ENCODE data around the gene GLB1L2. TPM values are rescaled to one million over a fixed set of nuclear protein-coding genes. Genes with fewer than 3 reads are reported as not detected.

The GLB1L2 gene
- total RNA-seq, 1 experiment from 2014 or later = 27.1 TPM

- no peaks in the 10 kb centered on the region for H3K9me2 ChIP-seq (ENCODE audit: insufficient read depth)
- TF ChIP-seq POLR2A (IDR thresholded peaks at IDR 0.05; ENCODE audit: borderline replicate concordance, extremely low read depth, insufficient read depth, insufficient read length) = no peak
- TF ChIP-seq ZNF274 (IDR thresholded peaks at IDR 0.05; ENCODE audit: low read depth, low read length) = no peak
- TF ChIP-seq YY1 (IDR thresholded peaks at IDR 0.05; ENCODE audit: extremely low read depth, insufficient replicate concordance, low read depth, low read length) = no peak
- TF ChIP-seq, protein P1, sequence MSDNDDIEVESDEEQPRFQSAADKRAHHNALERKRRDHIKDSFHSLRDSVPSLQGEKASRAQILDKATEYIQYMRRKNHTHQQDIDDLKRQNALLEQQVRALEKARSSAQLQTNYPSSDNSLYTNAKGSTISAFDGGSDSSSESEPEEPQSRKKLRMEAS (IDR thresholded peaks at IDR 0.05) = no peak
- TF ChIP-seq ZBTB33 (IDR thresholded peaks at IDR 0.05; ENCODE audit: extremely low read depth, insufficient replicate concordance, low read length) = no peak
- TF ChIP-seq EGR1 (IDR thresholded peaks at IDR 0.05; ENCODE audit: low read depth) = no peak
- no peak for TF ChIP-seq CEBPB (IDR thresholded peaks at IDR 0.05; ENCODE audit: low read depth)
- TF ChIP-seq FOSL1 (IDR thresholded peaks at IDR 0.05; ENCODE audit: low read depth) = no peak
- TF ChIP-seq RAD21 (IDR thresholded peaks at IDR 0.05; ENCODE audit: low read depth) = no peak
- H3K4me2 ChIP-seq (ENCODE audit: low read length) = peak overlapping the region; percentile 93
- CTCF ChIA-PET = no interaction called here
- H4K20me1 ChIP-seq (ENCODE audit: insufficient read depth) = no peaks in the 10 kb centered on the region
- H3K4me1 ChIP-seq (ENCODE audit: control insufficient read depth in 1 of 2, insufficient read depth in 2 of 2, low read length in 2 of 2) = peaks cover 17 to 38% of the 10 kb centered on the region in 2 experiments; a peak in 3 of 4 replicates
- intact Hi-C loops (cut with micrococcal nuclease) = loop anchor here (2.0 to 10.0 kb wide), 2 partner anchors 108 to 322 kb away; partner anchors contain the start of gene VPS26B
- peak overlapping the region; percentile 67 to 71 for H3K4me3 ChIP-seq (replicated peaks in 1 of 2; ENCODE audit: low read depth in 1 of 2, low read length in 2 of 2)
- RAD21 ChIA-PET (ENCODE audit: low non-redundant PET in 1 of 2, low total read pairs in 2 of 2, uncharacterized antibody in 2 of 2, unreplicated experiment in 2 of 2) = no interaction called here
- no peak overlapping the region for H2AFZ ChIP-seq (ENCODE audit: low read depth, low read length, poor library complexity, severe bottlenecking)
- H3K27ac ChIP-seq (ENCODE audit: low read depth, low read length) = no peak overlapping the region
- no peaks in the 10 kb centered on the region for H3K27me3 ChIP-seq (ENCODE audit: insufficient read depth, low read length)
- ATAC-seq (no peak), DNase-seq (ENCODE audit: low read depth, low spot score) (no peak)
- H3K9ac ChIP-seq (ENCODE audit: low read length) = peak overlapping the region; percentile 72
- TSS peak; percentile 39 for BruUV-seq (replicated peaks)
- H3K79me2 ChIP-seq (ENCODE audit: insufficient read depth, low read length) = 0 out of 2 replicates have a peak, but pooled peaks cover 4% of the 10 kb centered on the region
- H3K9me3 ChIP-seq (ENCODE audit: control insufficient read depth in 1 of 2, insufficient read depth in 1 of 2, low read depth in 1 of 2, low read length in 2 of 2) = no peaks in the 10 kb centered on the region
- POLR2A ChIA-PET = no interaction called here
- H3K36me3 ChIP-seq (ENCODE audit: control insufficient read depth in 1 of 2, insufficient read depth in 2 of 2, low read length in 2 of 2) = no peaks in the 10 kb centered on the region
Observed at GRCh38 chr11:134332782-134333181, 994 bp downstream of the GLB1L2 start.

All from HCT116 (cell line).